ENCODE data around the gene ARL13B.
"Not testable (repeated sequence)": the region's sequence is repeated elsewhere in the genome, so short reads cannot be mapped to it uniquely, and the experiment has no call there.

The ARL13B gene

DNA sequence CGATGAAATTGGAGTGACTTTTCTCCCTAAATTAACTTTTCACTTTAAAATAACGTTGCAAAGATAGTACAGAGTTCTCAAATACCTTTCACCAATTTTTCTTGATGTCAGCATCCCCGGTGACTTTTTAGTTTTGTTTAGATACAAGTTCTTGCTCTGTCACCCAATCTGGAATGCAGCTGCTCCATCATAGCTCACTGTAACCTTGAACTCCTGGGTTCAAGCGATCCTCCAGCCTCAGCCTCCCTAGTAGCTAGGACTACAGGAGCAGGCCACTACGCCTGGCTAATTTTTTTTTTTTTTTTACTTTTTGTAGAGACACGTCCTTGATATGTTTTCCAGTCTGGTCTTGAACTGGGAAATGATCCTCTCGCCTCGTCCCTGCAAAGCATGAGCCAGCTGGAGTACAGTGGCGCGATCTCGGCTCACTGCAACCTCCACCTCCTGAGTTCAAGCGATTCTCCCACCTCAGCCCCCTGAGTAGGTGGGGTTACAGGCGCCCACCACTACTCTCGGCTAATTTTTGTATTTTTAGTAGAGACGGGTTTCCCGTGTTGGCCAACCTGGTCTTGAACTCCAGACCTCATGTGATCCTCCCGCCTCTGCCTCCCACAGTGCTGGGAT, 83.7 kb downstream of the ARL13B start:
- no peak for DNase-seq (ENCODE audit: low spot score)

DNA sequence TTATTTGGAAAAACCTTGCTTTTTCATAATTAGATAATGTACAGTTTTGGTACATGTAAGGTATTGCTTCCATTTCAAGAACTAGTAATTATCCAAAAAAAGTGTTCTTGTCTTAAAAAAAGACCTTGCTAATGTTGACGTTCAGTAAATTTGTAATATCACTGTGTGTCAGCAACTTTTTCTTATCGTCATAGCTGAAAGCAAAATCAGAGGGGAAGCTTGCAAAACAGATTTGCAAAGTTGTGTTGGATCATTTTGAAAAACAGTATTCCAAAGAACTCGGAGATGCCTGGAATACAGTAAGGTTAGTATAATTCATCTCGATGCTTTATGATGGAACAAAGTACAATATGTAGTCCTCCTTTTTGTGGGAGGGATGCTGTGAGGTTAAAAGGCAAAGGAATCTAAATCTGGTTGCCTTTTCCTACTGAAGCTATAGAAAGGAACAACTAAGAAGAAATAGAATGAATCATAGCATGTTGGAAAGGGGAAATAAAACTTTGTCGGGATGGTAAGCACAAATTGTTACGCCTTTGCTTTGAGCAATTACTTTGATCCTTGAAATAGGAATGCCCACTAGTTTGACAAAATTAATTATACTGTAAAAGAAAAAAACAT, 84.4 kb downstream of the ARL13B start:
- DNase-seq (ENCODE audit: low spot score), result no peak

DNA sequence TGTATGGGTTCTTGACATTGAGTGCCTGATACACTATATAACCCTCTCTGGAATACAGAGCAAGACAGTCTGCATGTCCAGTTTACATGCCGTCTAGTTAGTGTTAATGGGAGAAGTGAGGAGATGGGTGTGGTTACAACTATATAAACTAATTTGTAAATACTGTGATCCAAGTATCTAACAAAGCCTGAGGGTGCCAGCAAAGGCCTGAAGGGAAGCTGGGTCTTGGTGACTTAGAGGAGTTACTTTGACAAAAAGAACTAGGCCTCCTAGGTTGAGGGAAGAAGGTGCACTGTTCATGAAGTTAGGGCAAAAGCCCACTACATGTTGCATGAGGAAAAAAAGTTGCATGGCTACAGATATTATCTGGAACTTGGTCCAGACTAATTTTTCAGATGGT, 85.2 kb downstream of the ARL13B start:
- DNase-seq (ENCODE audit: low spot score), result no peak

DNA sequence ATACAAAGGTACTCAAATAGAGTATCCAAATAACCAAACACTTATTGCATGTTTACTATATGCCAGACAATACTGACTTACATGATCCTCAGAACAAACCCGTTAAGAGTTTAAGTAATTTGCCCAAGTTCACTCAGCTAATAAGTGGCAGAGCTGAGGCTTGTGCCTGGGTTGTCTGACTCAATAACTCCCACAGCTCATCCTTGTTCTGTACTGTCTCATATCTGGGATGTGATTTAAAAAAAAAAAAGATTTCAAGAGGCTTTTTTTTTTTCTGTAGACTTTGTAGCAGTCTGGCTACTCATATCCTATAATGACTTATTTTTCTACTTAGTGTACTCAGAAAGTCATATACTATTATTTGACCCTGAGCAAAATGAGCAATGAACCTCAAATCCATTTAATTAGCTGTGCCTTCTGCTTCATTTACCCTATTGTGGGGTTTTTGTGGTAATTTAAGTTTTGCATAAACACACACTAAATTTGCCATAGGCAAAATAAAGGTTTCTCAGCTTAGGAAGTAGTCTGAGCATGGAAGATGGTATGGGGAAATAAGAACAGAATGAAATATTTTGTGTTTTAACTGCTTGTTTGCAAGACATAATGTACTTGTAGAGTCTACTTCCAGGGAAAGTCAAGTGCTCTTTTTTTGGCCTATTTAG, 86.0 kb downstream of the ARL13B start:
- no peak for DNase-seq (ENCODE audit: low spot score)

DNA sequence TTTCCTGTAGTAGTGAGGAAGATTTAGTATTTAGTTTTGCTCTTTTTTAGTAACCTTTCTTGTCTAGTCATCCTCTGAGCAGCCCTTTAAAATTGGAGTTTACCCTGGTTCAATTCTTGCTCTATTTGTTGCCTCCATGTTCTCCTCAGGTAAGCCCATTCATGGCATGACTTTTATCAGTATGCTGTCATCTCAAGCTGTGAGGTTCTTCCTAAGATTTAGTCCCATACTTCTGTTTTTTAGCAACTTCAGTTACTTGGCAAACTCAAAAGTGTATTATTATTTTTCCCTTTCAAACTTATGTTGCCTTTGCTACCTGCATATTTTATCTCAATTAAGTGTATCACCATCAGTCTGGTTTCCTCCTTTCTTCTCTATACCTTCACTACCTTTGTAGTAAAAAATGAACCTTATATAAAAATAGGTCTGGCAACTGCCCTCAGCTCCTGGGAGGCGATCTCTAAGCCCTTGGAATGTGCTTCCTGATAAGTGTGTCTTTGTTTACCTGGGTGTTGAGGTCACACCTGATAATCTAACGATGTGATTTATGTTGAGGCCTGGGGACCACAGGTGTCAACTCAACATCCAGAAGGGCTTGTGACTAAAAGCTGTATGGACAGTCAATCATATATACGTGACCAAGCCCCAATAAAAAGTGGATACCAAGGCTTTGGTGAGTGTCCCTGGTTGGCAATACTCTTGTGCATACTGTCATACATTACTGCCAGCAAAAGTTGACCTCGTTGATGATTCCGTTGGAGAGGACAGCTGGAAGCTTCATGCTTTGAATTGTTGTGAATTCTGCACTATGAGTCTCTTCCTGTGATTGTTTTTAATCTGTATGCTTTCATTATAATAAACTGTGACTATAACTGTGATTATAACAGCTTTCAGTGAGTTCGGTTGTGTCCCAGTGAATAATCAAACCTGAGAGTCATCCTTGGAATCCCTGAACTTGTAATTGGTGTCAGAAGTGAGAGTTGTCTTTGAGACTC, 86.8 kb downstream of the ARL13B start:
- DNase-seq (ENCODE audit: low spot score), result no peak

DNA sequence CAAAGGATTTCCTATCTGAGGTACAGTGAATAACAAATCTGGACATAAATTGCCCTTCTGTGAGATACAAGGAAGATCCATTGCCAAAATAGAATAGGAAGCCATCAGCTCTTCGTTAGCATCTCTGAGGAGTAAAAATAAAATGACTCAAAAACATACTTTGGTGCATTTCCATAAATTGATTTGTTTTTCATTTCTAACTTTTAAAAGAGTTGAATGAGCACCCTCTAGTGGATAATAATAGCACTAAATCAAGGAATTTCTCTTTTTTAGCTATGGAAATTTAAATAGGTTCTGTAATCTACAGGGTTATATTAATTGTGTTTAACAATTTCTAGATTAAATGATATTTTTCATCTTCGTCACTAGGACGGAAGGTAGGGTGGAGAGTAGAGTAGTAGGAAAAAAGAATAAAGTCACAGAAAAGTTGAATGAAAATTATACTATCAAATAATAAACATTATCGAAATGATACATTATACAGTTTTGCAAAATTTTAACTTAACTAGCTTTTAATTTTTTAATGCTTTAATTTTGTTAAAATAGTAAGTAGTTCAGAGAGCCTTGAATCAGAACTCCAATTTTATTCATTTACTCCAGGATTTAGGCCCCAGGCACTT, 89.3 kb downstream of the ARL13B start:
- peak; percentile 36 for DNase-seq (ENCODE audit: low spot score)

DNA sequence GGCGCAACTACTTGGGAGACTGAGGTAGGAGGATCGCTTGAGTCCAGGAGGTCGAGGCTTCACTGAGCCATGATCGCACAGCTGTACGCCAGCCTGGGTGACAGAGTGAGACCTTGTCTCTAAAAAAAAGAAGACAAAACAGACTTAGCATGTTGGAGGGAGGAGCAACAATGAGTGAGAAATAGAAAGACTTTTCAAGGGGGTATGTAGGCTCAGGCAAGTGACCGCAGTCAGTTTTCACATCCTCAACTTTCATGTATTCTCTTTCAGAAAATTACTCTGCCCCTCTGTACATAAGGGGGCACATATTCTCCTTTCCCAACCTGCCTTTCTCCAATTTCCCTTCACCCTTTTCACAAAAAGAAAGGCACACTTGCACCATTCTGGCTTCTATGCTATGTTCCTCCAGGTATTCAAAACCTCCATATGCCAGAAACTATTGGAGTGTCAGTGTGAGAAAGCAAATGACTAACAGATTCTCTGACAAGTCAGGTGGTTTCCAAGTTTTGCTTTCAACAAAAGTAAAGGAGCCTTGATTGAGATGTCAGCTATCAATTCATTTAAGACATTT, 90.5 kb downstream of the ARL13B start:
- no peak for DNase-seq (ENCODE audit: low spot score)

DNA sequence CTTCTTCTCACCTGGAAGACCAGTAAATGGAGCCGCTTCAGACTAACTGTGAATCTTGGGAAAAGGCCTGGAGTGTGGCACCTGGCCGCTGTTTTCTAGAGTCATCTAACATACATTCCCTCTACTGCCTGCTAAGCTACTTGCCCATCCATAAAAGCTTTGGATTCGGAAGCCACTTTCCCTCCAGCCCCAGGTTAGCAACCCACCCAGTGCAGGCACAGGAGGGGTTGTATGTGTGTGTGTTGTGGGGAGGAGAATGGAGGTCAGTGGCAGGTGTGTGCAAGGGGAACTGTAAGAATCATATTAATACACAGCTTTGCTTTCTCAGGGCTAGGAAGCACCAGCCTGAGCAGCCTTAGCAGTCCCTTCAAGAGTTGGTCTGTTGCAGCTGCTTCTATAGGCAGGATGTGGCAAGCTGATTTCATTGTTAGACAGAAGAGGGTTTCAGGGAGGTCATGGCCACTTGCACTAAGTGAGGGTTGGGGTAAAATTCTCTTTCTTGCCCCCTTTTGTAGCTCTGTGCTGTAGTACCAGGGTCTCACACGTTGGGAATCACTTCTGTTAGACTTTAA, 91.8 kb downstream of the ARL13B start:
- DNase-seq (ENCODE audit: low spot score), result no peak

DNA sequence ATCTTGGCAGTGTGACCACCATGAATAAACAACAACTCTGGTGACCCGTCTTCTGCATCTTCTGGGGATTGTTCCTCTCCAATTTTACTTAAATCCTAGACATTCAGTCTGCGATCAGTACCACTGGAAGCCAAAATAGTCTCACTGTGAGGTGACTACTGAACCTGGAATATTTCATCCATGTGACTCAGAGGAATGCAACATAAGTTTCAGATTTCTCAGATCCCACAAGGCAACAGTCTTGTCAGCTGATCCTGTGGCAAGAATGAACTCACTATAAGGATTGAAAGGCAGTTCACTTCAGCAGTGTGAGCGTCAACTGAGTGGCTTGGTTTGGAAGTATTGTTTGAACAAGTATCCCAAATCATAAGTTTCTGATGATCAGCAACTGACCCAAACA, 96.1 kb downstream of the ARL13B start:
- DNase-seq (ENCODE audit: low spot score), result peak; percentile 19

DNA sequence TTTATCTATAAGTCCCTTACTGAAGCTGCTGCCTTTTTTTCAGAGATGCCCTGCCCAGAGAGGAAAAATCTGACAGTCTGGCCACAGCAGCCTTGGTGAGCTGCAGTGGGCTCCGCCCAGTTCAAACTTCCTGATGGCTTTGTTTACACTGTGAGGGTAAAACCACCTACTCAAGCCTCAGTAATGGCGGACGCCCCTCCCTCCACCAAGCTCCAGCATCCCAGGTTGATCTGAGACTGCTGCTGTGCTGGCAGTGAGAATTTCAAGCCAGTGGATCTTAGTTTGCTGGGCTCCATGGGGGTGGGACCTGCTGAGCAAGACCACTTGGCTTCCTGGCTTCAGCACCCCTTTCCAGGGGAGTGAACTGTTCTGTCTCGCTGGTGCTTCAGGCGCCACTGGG, 100.6 kb downstream of the ARL13B start:
- not testable (repeated sequence) for DNase-seq (ENCODE audit: low spot score)

DNA sequence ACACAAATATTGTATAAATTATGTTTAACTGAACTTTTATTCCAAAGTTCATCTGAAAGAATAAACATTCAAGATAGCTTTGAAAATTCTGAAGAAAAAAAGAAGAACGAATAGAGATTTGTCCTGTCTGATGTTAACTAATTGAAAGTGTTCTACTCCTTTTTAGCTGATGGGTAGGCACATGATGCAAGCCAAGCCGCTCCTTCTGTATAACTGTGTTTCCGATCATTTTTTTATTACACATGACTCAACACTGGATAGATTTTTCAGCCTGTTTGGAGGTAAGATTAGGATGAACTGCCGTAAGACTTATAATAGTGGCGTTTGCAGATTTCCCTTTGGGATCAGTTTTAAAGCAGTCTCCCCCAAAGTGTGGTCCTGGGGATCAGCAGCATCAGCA, 101.9 kb downstream of the ARL13B start:
- no peak for DNase-seq (ENCODE audit: low spot score)

DNA sequence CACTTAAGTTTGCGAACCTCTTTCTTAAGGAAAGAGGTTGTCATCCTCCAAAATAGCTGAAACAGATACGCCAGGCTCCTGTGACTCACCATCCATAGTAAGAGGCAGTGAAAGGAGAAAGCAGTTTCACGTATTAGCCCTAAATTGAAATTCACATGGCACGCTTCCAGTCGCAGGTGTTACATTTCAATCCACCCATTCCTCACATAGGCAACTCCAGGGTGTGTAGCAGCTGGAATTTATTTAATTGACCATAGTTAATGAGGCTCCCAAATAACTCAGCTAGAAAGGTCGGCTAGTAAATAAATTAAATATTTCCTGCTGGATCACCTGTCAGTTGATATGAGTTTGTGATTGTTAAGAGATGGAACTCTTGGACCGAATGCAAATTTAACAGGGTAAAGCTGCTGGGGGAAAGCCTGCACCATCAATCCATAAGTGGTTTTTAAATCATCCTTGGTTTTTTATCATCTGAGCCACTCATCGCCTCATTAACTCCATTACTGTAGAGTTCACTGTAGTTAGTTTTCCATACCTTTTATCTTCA, 102.5 kb downstream of the ARL13B start:
- DNase-seq (ENCODE audit: low spot score), result no peak

DNA sequence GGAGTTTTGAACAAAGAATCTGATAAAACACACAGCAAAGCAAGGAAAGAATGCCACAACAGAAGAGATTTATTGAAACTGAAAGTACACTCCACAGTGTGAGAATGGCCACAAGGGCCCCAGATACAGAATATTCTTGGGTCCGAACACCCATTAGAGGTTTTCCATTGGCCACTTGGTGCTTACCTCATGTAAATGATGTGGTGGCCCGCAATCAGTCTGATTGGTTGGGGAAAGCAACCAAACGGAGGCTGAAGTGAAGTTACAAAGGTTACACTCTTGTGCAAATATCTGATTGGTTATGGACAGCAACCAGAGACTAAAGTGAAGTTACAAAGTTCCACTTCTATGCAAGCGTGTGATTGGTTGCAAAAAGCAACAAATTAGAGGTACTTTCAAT, 103.3 kb downstream of the ARL13B start:
- no peak for DNase-seq (ENCODE audit: low spot score)

DNA sequence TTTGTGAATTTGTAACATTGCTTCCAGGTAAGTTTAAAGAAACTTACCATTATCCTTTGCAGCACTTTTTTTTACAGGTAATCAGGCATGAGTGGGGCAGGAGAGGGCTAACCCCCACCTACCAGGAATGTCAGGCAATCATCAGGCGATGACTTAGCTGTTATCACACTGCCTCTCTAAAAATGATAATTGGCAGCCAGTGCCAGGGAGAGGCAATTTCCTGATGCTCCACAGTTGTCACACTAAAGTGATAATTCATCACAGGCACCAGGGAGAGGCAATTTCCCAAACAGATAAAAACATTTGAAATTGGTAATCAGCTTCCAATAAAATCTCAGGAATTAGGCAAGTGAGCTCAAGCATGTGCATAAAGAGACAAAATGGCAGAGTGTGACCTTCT, 109.2 kb downstream of the ARL13B start:
- no peak for DNase-seq (ENCODE audit: low spot score)

DNA sequence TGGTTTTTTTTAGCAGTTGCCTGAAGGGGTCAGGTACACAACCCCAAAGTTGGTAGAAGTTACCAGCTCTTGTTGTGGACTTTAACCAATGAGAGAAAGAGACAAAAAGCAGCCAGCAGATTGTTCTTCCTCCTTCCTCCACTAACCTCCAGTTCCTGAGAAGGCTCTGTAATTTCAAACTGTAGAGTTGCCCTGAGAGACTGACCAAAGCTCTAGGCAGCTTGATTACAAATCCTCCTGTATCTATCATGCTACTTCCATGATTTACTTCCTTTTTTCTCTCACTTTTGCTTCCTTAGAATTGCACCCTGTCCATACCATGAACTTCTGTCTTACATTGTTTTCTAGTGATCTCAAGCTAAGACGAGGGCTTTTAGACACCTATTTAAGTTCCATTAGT, 112.1 kb downstream of the ARL13B start:
- DNase-seq (ENCODE audit: low spot score), result no peak

DNA sequence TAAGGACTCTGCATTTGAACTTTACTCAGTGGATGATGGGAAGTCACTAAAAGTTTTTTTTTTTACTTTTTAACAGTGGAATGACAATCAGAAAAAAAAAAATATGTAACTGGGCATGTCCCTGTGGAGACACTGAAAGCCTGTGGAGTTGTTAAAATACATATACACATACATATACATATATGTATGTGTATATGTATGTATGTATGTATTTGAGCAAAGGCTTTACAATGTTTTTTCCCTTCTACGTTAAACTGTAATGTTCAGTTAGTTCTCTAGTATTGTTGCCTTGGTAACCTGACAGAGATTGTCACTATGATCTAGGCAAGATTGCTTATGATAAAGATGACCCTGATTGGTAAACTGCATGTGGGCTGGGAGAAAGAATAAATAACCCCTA, 113.2 kb downstream of the ARL13B start:
- DNase-seq (ENCODE audit: low spot score), result no peak

DNA sequence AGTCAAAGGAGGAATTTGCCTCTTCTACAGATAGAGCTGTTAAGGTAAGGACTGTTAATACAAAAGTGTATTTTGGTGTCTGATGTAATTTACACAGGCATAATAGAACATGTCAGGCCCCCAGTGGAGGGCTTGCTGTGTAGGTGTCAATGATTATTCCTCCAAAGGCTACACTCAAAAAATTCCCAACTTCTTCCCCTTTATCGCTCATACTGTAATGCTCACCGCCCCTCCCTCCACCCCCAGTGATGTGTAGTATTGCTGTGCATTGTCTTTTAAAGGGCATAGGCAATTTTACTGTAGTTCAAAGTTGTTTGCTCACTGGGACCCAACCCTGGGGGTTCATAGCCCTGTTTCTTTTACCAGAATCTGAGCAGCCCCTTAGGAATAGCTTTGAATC, 115.2 kb downstream of the ARL13B start:
- DNase-seq (ENCODE audit: low spot score), result no peak

DNA sequence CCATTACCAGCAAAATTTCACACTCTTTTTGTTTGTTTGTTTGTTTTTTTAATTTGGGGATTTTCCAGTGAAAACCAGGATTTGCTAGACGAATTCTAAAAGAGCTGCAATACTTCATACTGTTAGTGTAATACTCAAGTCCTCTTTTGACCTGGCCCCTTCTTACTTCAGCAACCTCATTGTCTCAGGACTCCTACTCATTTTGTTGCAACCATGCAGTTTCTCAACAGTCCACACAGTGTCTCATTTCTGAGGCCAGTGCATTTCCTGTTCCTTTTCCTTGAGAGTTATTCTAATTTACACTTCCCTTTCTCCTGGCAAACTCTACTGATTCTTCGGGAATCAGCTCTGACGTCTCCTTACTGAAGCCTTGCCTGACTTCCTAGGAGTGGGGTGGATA, 118.5 kb downstream of the ARL13B start:
- no peak for DNase-seq (ENCODE audit: low spot score)

DNA sequence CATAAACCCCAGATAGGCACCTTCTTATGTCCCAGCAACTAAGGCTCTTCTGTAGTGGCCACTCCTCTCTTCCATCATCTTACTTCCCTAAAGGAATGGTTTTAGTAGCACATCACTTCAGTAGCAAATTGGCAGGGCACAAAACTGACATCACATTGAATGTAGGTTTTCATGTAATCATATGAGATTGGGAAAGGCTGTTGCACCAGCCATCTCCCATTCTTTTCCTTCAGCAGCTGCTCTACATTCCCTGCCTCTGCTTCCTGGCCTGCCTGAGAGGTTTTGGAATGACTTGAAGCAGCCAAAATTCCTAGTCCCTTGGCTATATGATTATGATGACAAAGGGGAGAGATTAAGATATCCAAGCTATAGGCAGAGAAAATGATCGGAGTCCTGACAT, 119.4 kb downstream of the ARL13B start:
- DNase-seq (ENCODE audit: low spot score), result no peak

DNA sequence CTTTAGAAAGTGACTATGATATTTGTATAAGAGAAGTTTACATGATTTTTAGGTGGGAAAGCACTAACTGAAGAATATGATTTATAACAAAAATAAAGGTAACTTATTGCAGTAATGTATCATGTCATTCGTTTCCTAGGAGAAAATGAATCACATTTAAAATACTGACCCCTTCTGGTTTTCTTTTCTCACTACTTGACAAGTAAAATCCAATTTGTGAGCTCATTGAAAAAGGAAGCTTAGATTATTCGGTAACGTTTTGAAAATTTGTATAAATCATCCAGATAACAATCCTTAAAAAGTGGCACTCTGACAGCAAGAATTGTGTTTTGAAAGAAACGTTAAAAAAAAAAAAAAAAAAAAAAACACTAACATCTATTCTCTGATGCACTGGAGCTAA, 121.9 kb downstream of the ARL13B start:
- peak; percentile 5 for DNase-seq (ENCODE audit: low spot score)

Data from AG08395 (cell line).